PC-9 (cell line): ENCODE results near the gene GSK3B. TPM values are rescaled to one million over a fixed set of nuclear protein-coding genes. Genes with fewer than 3 reads are reported as not detected.

ENCODE experiments used
- BruUV-seq: library from RNA; stranded (reverse); fragments of 400-500 nt; replicated peaks from 2 replicates; lab custom pipeline; 2021; lab: Mats Ljungman, UMichigan
- CTCF ChIA-PET: fragments of 300-600 bp; sonication (Branson Sonifier 250); formaldehyde crosslinking; loops from one replicate; lab custom pipeline; 2022; ENCODE audit warnings: antibody characterized with exemption; lab: Charles Lee
- POLR2A ChIA-PET: fragments of 300-600 bp; sonication (Branson Sonifier 250); formaldehyde crosslinking; loops from one replicate; lab custom pipeline; 2022; ENCODE audit warnings: antibody characterized with exemption; ENCODE audit not compliant: unreplicated experiment; lab: Charles Lee
- DNase-seq, 2 experiments: peaks; one replicate each; pipeline versions ENCODE4 v3.0.0 to v3.0.0-alpha.2; 2015 to 2022; ENCODE audit warnings: mixed read lengths in 1 of 2
- H2AFZ ChIP-seq: fragments of 200-600 bp; sonication (generic); 2 replicates; pipeline ENCODE4 v1.8.1; 2017; ENCODE audit warnings: antibody characterized with exemption
- H3F3A ChIP-seq: fragments of 200-600 bp; sonication (generic); 2 replicates; pipeline ENCODE4 v1.8.1; 2017; ENCODE audit warnings: antibody characterized with exemption, mild to moderate bottlenecking, low read depth; ENCODE audit not compliant: insufficient read depth
- H3K27ac ChIP-seq: fragments of 200-600 bp; sonication (generic); 2 replicates; pipeline ENCODE4 v1.6.1; 2016; ENCODE audit warnings: mixed run types
- H3K27me3 ChIP-seq: fragments of 200-600 bp; sonication (generic); 2 replicates; pipeline ENCODE4 v1.6.1; 2016; ENCODE audit warnings: low read depth, mixed run types; ENCODE audit not compliant: insufficient read depth
- H3K36me3 ChIP-seq: fragments of 200-600 bp; sonication (generic); 2 replicates; pipeline ENCODE4 v1.6.1; 2016; ENCODE audit warnings: low read depth, mixed run types
- H3K4me1 ChIP-seq: fragments of 200-600 bp; sonication (generic); replicated peaks from 2 replicates; pipeline ENCODE4 v1.6.1; 2016; ENCODE audit warnings: mixed run types; ENCODE audit not compliant: insufficient read depth
- H3K4me2 ChIP-seq: fragments of 200-600 bp; sonication (generic); 2 replicates; pipeline ENCODE4 v1.6.1; 2017; ENCODE audit warnings: mixed run types
- H3K4me3 ChIP-seq: fragments of 200-600 bp; sonication (generic); 2 replicates; pipeline ENCODE4 v1.6.1; 2016; ENCODE audit warnings: mixed run types
- H3K79me2 ChIP-seq: fragments of 200-600 bp; sonication (generic); 2 replicates; pipeline ENCODE4 v1.6.1; 2017; ENCODE audit warnings: low read depth, mixed run types
- H3K9me2 ChIP-seq: fragments of 200-600 bp; sonication (generic); 2 replicates; pipeline ENCODE4 v1.8.1; 2017; ENCODE audit warnings: mild to moderate bottlenecking; ENCODE audit not compliant: insufficient read depth
- H3K9me3 ChIP-seq: fragments of 200-600 bp; sonication (generic); 2 replicates; pipeline ENCODE4 v1.8.1; 2016; ENCODE audit warnings: low read depth; ENCODE audit not compliant: insufficient read depth
- H4K20me1 ChIP-seq: fragments of 200-600 bp; sonication (generic); 2 replicates; pipeline ENCODE4 v1.8.1; 2017; ENCODE audit not compliant: insufficient read depth
- EZH2 ChIP-seq: fragments of 200-600 bp; sonication (generic); IDR thresholded peaks from 2 replicates; pipeline ENCODE4 v1.8.0; 2017; ENCODE audit warnings: antibody characterized with exemption, low read depth
- intact Hi-C: fragments of 100-400 bp; cut with micrococcal nuclease; formaldehyde crosslinking; loops from one replicate; pipeline ENCODE4 v1.10.0; 2022; ENCODE audit not compliant: unreplicated experiment
- total RNA-seq: library from RNA; stranded (reverse); gene quantifications from 2 replicates; pipeline ENCODE4 v1.2.3, GENCODE V29; 2021
- TF ChIP-seq, protein P1 (sequence below): fragments of 200-600 bp; sonication (generic); conservative IDR thresholded peaks from 2 replicates; pipeline ENCODE4 v1.6.1; 2017; ENCODE audit warnings: mixed run types, antibody characterized with exemption, mild to moderate bottlenecking, moderate library complexity

Gene GSK3B
- total RNA-seq, 1 experiment from 2014 or later, result 62.0 TPM

DNA sequence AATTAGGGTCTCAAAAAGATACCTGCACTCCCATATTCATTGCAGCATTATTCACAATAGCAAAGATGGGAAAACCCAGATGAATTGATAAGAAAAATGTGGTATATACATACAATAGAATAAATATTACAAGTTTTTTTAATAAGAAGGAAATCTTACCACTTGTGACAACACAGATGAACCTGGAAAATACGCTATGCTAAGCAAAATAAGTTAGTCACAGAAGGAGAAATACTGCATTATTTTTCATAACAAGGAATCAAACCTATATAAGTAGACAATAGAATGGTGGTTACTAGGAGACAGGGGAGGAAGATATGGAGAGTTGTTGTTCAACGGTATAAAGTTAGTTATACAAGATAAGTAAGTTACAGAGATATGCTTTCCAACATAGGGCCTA is 130.0 kb downstream of the GSK3B start:
- DNase-seq, result no peak
- H4K20me1 ChIP-seq, result peaks cover 61% of the 10 kb centered on the region
- TF ChIP-seq EZH2, result no peak
- TF ChIP-seq, protein P1, sequence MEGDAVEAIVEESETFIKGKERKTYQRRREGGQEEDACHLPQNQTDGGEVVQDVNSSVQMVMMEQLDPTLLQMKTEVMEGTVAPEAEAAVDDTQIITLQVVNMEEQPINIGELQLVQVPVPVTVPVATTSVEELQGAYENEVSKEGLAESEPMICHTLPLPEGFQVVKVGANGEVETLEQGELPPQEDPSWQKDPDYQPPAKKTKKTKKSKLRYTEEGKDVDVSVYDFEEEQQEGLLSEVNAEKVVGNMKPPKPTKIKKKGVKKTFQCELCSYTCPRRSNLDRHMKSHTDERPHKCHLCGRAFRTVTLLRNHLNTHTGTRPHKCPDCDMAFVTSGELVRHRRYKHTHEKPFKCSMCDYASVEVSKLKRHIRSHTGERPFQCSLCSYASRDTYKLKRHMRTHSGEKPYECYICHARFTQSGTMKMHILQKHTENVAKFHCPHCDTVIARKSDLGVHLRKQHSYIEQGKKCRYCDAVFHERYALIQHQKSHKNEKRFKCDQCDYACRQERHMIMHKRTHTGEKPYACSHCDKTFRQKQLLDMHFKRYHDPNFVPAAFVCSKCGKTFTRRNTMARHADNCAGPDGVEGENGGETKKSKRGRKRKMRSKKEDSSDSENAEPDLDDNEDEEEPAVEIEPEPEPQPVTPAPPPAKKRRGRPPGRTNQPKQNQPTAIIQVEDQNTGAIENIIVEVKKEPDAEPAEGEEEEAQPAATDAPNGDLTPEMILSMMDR, result no peak
- H3K79me2 ChIP-seq, result peaks cover 87% of the 10 kb centered on the region
- H3K27me3 ChIP-seq, result no peaks in the 10 kb centered on the region
- 0 out of 2 replicates have a peak, but pooled peaks cover 4% of the 10 kb centered on the region for H3F3A ChIP-seq
- H3K4me3 ChIP-seq, result no peak overlapping the region
- BruUV-seq, result no TSS peak
- CTCF ChIA-PET, result interaction anchor here (0.6 kb wide), 2 partner anchors 15 to 33 kb away, joined by 9 to 14 read pairs; no protein-coding TSS in a partner anchor
- no peak overlapping the region for H3K4me2 ChIP-seq
- no peaks in the 10 kb centered on the region for H3K4me1 ChIP-seq
- POLR2A ChIA-PET, result no interaction called here
- H3K9me3 ChIP-seq, result no peaks in the 10 kb centered on the region; the same call in 1 of the 2 replicates
- H3K9me2 ChIP-seq, result no peaks in the 10 kb centered on the region
- H3K36me3 ChIP-seq, result no peaks in the 10 kb centered on the region
- no peak overlapping the region for H2AFZ ChIP-seq
- intact Hi-C loops, result no loop called here
- no peak overlapping the region for H3K27ac ChIP-seq

DNA sequence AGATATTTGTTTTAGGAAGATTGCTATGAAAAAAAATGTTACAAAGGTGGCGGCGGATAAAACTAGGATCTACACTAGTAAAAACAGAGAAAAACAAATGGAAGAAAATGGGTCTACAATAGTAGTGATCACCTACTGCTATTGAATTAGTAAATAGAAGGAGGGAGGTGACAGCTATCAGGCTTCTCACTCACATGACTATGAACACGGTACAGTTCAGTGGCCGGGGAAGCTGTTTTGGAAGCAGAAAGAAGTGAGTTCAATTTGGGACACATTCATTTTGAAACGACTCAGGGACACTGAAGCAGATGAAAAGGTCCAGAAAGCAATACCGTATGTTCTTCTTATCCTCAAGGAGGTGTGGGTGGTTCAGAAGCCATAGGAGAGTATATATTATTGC is 138.3 kb downstream of the GSK3B start:
- CTCF ChIA-PET, result no interaction called here
- no TSS peak for BruUV-seq

DNA sequence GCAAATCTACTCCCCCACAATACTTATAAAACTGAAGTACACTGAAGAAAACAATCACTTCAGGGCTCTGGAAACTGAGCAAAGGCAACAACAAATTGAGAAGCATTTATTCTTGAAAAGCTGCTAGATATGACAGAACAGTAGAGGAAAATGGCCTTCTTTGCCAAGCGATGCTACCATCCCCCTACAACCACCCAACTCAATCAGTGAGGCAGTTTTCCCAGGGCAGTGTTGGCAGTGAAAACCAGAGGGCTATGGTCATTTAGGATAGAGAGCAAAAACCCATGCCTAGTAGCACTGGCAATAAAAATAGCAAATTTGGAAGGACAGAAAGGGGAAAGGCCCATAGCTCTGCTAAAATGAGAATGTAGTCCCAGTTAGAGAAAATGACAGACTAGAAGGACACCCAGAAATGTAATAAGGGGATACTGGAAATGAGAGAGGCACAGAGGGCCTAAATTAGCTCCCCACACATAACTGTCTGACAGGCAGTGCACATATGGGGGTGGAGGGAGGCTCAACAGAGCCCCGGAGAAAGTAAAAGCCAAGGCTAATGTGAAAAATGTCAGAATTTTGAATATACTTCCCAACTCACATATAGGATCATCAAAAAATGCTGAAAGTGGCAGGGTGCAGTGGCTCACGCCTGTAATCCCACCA is 143.5 kb downstream of the GSK3B start:
- Histone ChIP-seq H3K4me1 (no peaks in the 10 kb centered on the region), H3K9me3 (no peaks in the 10 kb centered on the region), H3K36me3 (no peaks in the 10 kb centered on the region), H3K27me3 (no peaks in the 10 kb centered on the region), H3K79me2 (peaks cover 58% of the 10 kb centered on the region), H3K9me2 (no peaks in the 10 kb centered on the region), H3F3A (peaks cover 17% of the 10 kb centered on the region; the same call in 1 of the 2 replicates), H3K4me3 (no peak overlapping the region), H3K4me2 (no peak overlapping the region), H2AFZ (no peak overlapping the region), H4K20me1 (peaks cover 31% of the 10 kb centered on the region), H3K27ac (no peak overlapping the region)
- ChIA-PET POLR2A (no interaction called here), CTCF (interaction anchor here (0.6 kb wide), 1 partner anchor 197 kb away, joined by 4 read pairs; no protein-coding TSS in a partner anchor)
- no peak for DNase-seq
- TF ChIP-seq, protein P1, result no peak
- no peak for TF ChIP-seq EZH2
- intact Hi-C loops, result loop anchor here (1.0 kb wide), 1 partner anchor 13 kb away; no protein-coding TSS in a partner anchor
- no TSS peak for BruUV-seq

More for the DNA sequence above, 138.3 kb downstream of the GSK3B start:
- H3F3A ChIP-seq, result peaks cover 16% of the 10 kb centered on the region; the same call in 1 of the 2 replicates
- no peak overlapping the region for H3K4me2 ChIP-seq
- POLR2A ChIA-PET, result no interaction called here
- TF ChIP-seq, protein P1, result no peak
- no peak for TF ChIP-seq EZH2
- H3K27me3 ChIP-seq, result no peaks in the 10 kb centered on the region
- H3K27ac ChIP-seq, result no peak overlapping the region
- H3K36me3 ChIP-seq, result no peaks in the 10 kb centered on the region
- no peak for DNase-seq
- no peaks in the 10 kb centered on the region for H3K9me2 ChIP-seq
- H4K20me1 ChIP-seq, result peaks cover 34% of the 10 kb centered on the region
- intact Hi-C loops, result no loop called here
- no peak overlapping the region for H3K4me3 ChIP-seq
- H2AFZ ChIP-seq, result no peak overlapping the region
- no peaks in the 10 kb centered on the region for H3K9me3 ChIP-seq
- no peaks in the 10 kb centered on the region for H3K4me1 ChIP-seq
- H3K79me2 ChIP-seq, result peaks cover 79% of the 10 kb centered on the region
